ENCODE results near the gene CHST3. TPM values are rescaled to one million over a fixed set of nuclear protein-coding genes. Genes with fewer than 3 reads are reported as not detected.

CHST3 gene
- total and polyA plus RNA-seq, 10 donors: 0.28 to 8.7 (median 4.5) TPM

- DNase-seq: no peak
- peaks cover 0 to 4% (median 0%) of the 10 kb centered on the region in 6 donors for H3K4me1 ChIP-seq
- intact Hi-C loops (cut with DNase I; ENCODE audit: low total_unique reads): no loop called here
- TF ChIP-seq POLR2AphosphoS5 (IDR thresholded peaks at IDR 0.05) (no peak), POLR2A (IDR thresholded peaks at IDR 0.05) (no peak)
- TF ChIP-seq, protein P1, sequence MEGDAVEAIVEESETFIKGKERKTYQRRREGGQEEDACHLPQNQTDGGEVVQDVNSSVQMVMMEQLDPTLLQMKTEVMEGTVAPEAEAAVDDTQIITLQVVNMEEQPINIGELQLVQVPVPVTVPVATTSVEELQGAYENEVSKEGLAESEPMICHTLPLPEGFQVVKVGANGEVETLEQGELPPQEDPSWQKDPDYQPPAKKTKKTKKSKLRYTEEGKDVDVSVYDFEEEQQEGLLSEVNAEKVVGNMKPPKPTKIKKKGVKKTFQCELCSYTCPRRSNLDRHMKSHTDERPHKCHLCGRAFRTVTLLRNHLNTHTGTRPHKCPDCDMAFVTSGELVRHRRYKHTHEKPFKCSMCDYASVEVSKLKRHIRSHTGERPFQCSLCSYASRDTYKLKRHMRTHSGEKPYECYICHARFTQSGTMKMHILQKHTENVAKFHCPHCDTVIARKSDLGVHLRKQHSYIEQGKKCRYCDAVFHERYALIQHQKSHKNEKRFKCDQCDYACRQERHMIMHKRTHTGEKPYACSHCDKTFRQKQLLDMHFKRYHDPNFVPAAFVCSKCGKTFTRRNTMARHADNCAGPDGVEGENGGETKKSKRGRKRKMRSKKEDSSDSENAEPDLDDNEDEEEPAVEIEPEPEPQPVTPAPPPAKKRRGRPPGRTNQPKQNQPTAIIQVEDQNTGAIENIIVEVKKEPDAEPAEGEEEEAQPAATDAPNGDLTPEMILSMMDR (IDR thresholded peaks at IDR 0.05 in 8 of 11, conservative IDR thresholded peaks at IDR 0.05 in 3 of 11): no peak
- whole genome bisulfite sequencing, 5 donors: 70 to 81% (median 77%) methylated on average over 9 to 12 of the region's 12 CpGs
- H3K27ac ChIP-seq: no peak overlapping the region
- H3K9me3 ChIP-seq: no peaks in the 10 kb centered on the region
- H3K27me3 ChIP-seq (replicated peaks in 1 of 7): peaks cover 0 to 6% (median 0%) of the 10 kb centered on the region in 7 donors
- no peak overlapping the region for H3K4me3 ChIP-seq
- H3K36me3 ChIP-seq: no peaks in the 10 kb centered on the region
Measured at GRCh38 chr10:72034040-72034499, 69.9 kb downstream of the CHST3 start.

DNA sequence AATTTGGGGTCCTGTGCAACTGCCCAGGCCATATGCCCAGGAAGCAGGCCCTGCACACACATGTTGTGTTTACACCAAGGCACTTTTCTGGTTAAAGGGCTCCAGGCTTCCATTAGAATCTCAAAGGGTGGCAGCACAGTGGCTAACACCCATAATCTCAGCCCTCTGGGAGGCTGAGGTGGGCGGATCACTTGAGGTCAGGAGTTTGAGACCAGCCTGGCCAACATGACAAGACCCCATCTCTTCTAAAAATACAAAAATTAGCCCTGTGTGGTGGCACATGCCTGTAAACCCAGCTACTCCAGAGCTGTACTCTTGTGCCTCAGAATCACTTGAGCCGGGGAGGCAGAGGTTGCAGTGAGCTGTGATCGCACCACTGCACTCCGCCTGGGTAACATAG, 70.6 kb downstream of the CHST3 start:
- peaks cover 0 to 4% (median 0%) of the 10 kb centered on the region in 6 donors for H3K4me1 ChIP-seq
- H3K9me3 ChIP-seq: no peaks in the 10 kb centered on the region
- no peak overlapping the region for H3K4me3 ChIP-seq
- WGBS, 5 donors: 90 to 98% (median 95%) methylated on average over 4 of the region's 4 CpGs
- TF ChIP-seq POLR2A (IDR thresholded peaks at IDR 0.05): no peak
- TF ChIP-seq, protein P1 (IDR thresholded peaks at IDR 0.05 in 8 of 11, conservative IDR thresholded peaks at IDR 0.05 in 3 of 11): no peak
- no peaks in the 10 kb centered on the region for H3K36me3 ChIP-seq
- intact Hi-C loops (cut with DNase I; ENCODE audit: low total_unique reads): no loop called here
- DNase-seq: no peak
- H3K27ac ChIP-seq: no peak overlapping the region
- peaks cover 0 to 6% (median 0%) of the 10 kb centered on the region in 7 donors for H3K27me3 ChIP-seq (replicated peaks in 1 of 7)

GRCh38 chr10:72035252-72035887, 71.2 kb downstream of the CHST3 start:
- peaks cover 0 to under 1% (median 0%) of the 10 kb centered on the region in 6 donors for H3K4me1 ChIP-seq
- H3K4me3 ChIP-seq: no peak overlapping the region
- no peak overlapping the region for H3K27ac ChIP-seq
- intact Hi-C loops (cut with DNase I; ENCODE audit: low total_unique reads): no loop called here
- H3K36me3 ChIP-seq: no peaks in the 10 kb centered on the region
- peaks cover 0 to 6% (median 0%) of the 10 kb centered on the region in 7 donors for H3K27me3 ChIP-seq (replicated peaks in 1 of 7)
- TF ChIP-seq POLR2AphosphoS5 (IDR thresholded peaks at IDR 0.05): no peak
- no peak for TF ChIP-seq POLR2A (IDR thresholded peaks at IDR 0.05)
- TF ChIP-seq, protein P1 (IDR thresholded peaks at IDR 0.05 in 8 of 11, conservative IDR thresholded peaks at IDR 0.05 in 3 of 11): no peak
- H3K9me3 ChIP-seq: no peaks in the 10 kb centered on the region
- WGBS, 5 donors: 77 to 94% (median 89%) methylated on average over 10 to 13 of the region's 13 CpGs
- DNase-seq: no peak

DNA sequence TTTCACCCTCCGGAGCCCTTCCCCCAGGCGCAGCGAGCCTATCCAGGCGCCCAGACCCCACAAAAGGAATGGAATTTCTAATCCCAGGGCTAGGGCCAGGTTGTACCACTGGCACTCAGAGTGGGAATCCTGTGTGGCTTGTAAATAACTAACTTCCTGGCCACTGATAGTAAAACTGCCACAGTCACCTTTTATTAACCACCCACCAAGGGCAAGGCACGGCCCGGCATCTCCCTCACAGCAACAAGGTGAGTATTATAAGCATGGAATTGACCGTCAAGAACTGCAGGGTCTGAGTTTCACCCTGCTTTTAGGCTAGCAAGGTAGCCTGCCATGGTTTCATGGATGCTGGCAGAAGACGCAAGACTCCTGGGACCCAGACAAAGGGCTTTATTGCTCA, 73.1 kb downstream of the CHST3 start:
- Histone ChIP-seq H3K27ac (no peak overlapping the region), H3K36me3 (no peaks in the 10 kb centered on the region), H3K4me1 (no peaks in the 10 kb centered on the region), H3K9me3 (no peaks in the 10 kb centered on the region), H3K4me3 (no peak overlapping the region), H3K27me3 (replicated peaks in 1 of 7) (peaks cover 0 to 6% (median 0%) of the 10 kb centered on the region in 7 donors)
- intact Hi-C loops (cut with DNase I; ENCODE audit: low total_unique reads): no loop called here
- TF ChIP-seq, protein P1 (IDR thresholded peaks at IDR 0.05 in 8 of 11, conservative IDR thresholded peaks at IDR 0.05 in 3 of 11): no peak
- no peak for TF ChIP-seq POLR2A (IDR thresholded peaks at IDR 0.05)
- 88 to 92% (median 89%) methylated on average over 7 to 8 of the region's 8 CpGs for WGBS, 5 donors
- no peak for DNase-seq

Data from spleen (tissue), 11 donors.